Measurements from ENCODE around the gene CXCL13. TPM values are rescaled to one million over a fixed set of nuclear protein-coding genes. Genes with fewer than 3 reads are reported as not detected.
A peak's percentile ranks its signal among the peaks of the same experiment; 100 is the strongest.

The CXCL13 gene
- total RNA-seq, 8 experiments from 2014 or later = 1.1 TPM; not detected in 7

GRCh38 chr4:77586951-77587383, 18.7 kb upstream of the CXCL13 start:
- ATAC-seq (replicated peaks in 6 of 8) = peak in 2 of 8 experiments; percentile 81 to 98
- no peak overlapping the region for H3K4me3 ChIP-seq
- in situ Hi-C loops (cut with MboI; ENCODE audit: low pct_unique_long_range_greater_than_20kb in 2 of 9, low sequenced_read_pairs in 9 of 9, unreplicated experiment in 9 of 9) = no loop called here
- 0 to 100% (median 77%) methylated on average over 1 to 5 of the region's 6 CpGs; no CpG with 5 or more reads in 2 of the 10 experiments for WGBS, 10 experiments
- peaks cover 3 to 7% of the 10 kb centered on the region in 2 donors for H3K4me1 ChIP-seq (replicated peaks in 1 of 2)
- H3K27ac ChIP-seq = no peak overlapping the region

- in situ Hi-C loops (cut with MboI; ENCODE audit: low pct_unique_long_range_greater_than_20kb in 2 of 9, low sequenced_read_pairs in 9 of 9, unreplicated experiment in 9 of 9) = no loop called here
- peak in 6 of 8 experiments; percentile 38 to 81 (median 70) for ATAC-seq (replicated peaks in 6 of 8)
Observed at GRCh38 chr4:77590482-77590881, 15.1 kb upstream of the CXCL13 start.

DNA sequence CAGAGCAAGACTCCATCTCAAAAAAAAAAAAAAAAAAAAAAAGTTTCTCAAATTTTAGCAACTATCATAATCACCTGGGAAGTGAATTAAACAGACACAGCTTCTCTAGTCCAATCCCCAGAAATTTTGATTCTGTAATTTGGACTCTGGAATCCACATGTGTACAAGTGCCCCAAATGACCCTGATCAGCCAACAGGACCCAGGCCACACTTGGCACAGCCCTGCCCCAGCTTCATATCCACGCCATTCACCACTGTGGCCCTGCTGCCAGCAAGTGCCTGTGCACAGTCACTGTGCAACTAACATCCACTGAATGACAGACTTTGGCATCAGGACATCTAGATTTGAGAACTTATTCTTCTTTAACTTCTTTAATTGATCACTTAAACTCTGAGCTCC, 14.1 kb upstream of the CXCL13 start:
- H3K4me3 ChIP-seq = no peak overlapping the region
- peaks cover 3 to 7% of the 10 kb centered on the region in 2 donors for H3K4me1 ChIP-seq (replicated peaks in 1 of 2)
- WGBS, 10 experiments = 88 to 100% (median 100%) methylated on average over 1 of the region's 1 CpG; no CpG with 5 or more reads in 5 of the 10 experiments
- in situ Hi-C loops (cut with MboI; ENCODE audit: low pct_unique_long_range_greater_than_20kb in 2 of 9, low sequenced_read_pairs in 9 of 9, unreplicated experiment in 9 of 9) = no loop called here
- no peak for ATAC-seq (replicated peaks in 6 of 8)
- H3K27ac ChIP-seq = no peak overlapping the region

More at GRCh38 chr4:77590482-77590881, 15.1 kb upstream of the CXCL13 start:
- WGBS, 10 experiments = 0 to 88% (median 47%) methylated on average over 1 to 3 of the region's 3 CpGs; no CpG with 5 or more reads in 1 of the 10 experiments
- Histone ChIP-seq H3K4me3 (no peak overlapping the region), H3K27ac (no peak overlapping the region), H3K4me1 (replicated peaks in 1 of 2) (peaks cover 3 to 7% of the 10 kb centered on the region in 2 donors)

DNA sequence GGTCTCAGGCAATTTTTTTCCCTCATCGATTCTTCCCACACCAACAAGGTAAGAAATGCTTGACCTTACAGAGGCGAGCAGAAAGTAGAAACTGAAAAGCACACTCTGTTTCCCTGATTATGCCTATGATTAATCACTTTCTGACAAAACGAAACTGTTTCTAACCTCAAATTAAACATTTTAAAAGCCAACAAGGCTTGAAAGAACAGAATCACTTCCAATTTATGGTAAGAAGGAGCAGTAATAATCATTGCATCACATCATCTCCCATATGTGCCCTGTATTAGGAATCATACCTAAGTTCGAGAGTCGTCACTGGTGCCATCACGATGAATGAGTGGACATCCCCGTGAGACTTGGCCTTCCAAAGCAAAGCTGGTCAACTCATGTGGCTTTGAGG, 12.5 kb upstream of the CXCL13 start:
- in situ Hi-C loops (cut with MboI; ENCODE audit: low pct_unique_long_range_greater_than_20kb in 2 of 9, low sequenced_read_pairs in 9 of 9, unreplicated experiment in 9 of 9) = no loop called here
- ATAC-seq (replicated peaks in 6 of 8) = no peak
- Histone ChIP-seq H3K4me3 (no peak overlapping the region), H3K4me1 (replicated peaks in 1 of 2) (peaks cover 3 to 7% of the 10 kb centered on the region in 2 donors), H3K27ac (no peak overlapping the region)
- WGBS, 10 experiments = 38 to 100% (median 76%) methylated on average over 1 to 7 of the region's 7 CpGs

- in situ Hi-C loops (cut with MboI; ENCODE audit: low pct_unique_long_range_greater_than_20kb in 2 of 9, low sequenced_read_pairs in 9 of 9, unreplicated experiment in 9 of 9) = no loop called here
- ATAC-seq (replicated peaks in 6 of 8) = no peak
- 38 to 94% (median 60%) methylated on average over 1 to 2 of the region's 2 CpGs; no CpG with 5 or more reads in 4 of the 10 experiments for WGBS, 10 experiments
- Histone ChIP-seq H3K27ac (no peak overlapping the region), H3K4me1 (replicated peaks in 1 of 2) (peaks cover 3 to 7% of the 10 kb centered on the region in 2 donors), H3K4me3 (no peak overlapping the region)
Observed at GRCh38 chr4:77593993-77594392, 11.6 kb upstream of the CXCL13 start.

DNA sequence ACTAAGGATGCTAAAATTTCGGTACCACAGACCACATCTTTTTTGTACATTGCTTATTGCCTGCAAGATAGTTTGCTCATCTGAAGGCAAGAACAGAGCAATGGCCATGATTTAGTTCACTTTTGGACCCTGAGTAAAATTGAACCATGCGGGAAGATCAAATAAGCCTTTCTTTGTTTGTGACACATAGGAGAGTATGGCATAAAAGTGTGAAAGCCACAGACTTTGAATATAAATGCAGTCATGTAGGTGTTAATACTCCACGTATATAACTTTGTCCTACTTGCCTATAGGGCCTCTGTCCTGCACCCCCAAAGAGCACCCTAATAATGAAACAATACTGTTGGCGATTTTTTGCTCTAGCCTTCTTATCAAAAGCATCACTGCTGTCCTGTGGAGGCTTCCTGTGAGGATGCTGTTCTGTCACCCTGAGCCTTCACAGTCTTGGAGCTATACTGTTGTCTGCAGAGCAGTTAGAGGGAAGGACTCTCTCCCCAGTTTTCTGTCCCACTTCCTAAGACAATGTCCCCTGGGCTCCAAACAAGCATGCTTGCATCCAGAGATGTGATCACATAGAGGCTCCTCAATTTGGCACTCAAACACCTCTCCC, 10.2 kb upstream of the CXCL13 start:
- no peak overlapping the region for H3K27ac ChIP-seq
- no peak for ATAC-seq (replicated peaks in 6 of 8)
- in situ Hi-C loops (cut with MboI; ENCODE audit: low pct_unique_long_range_greater_than_20kb in 2 of 9, low sequenced_read_pairs in 9 of 9, unreplicated experiment in 9 of 9) = no loop called here
- peaks cover 3 to 4% of the 10 kb centered on the region in 2 donors for H3K4me1 ChIP-seq (replicated peaks in 1 of 2)
- WGBS, 10 experiments = 0 to 100% (median 71%) methylated on average over 1 to 4 of the region's 4 CpGs; no CpG with 5 or more reads in 1 of the 10 experiments
- H3K4me3 ChIP-seq = no peak overlapping the region

DNA sequence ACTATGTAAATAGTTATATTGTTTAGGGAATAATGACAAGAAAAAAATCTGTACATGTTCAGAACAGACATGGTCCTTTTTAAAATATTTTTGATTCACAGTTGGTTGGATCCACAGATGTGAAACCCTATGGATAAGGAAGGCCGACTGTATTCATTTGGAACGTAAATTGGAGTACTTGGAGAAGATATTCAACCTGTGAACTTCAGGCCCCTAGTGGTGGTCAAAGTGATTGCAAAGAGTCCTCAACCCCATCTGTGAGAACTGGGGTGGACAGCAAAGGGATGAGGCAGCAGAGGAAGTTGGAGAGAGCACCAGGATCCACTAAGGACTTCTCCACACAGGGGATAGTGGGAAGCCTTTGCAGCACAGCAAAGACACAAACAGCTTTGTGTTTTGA, 6.2 kb upstream of the CXCL13 start:
- 15 to 83% (median 50%) methylated on average over 1 to 2 of the region's 2 CpGs; no CpG with 5 or more reads in 3 of the 10 experiments for WGBS, 10 experiments
- H3K4me3 ChIP-seq = no peak overlapping the region
- no peak overlapping the region for H3K27ac ChIP-seq
- peak in 3 of 8 experiments; percentile 67 to 71 (median 70) for ATAC-seq (replicated peaks in 6 of 8)
- in situ Hi-C loops (cut with MboI; ENCODE audit: low pct_unique_long_range_greater_than_20kb in 2 of 9, low sequenced_read_pairs in 9 of 9, unreplicated experiment in 9 of 9) = no loop called here
- H3K4me1 ChIP-seq (replicated peaks in 1 of 2) = no peaks in the 10 kb centered on the region

GRCh38 chr4:77600521-77601451, 4.8 kb upstream of the CXCL13 start:
- in situ Hi-C loops (cut with MboI; ENCODE audit: low pct_unique_long_range_greater_than_20kb in 2 of 9, low sequenced_read_pairs in 9 of 9, unreplicated experiment in 9 of 9) = loop anchor here in 6 of 9 experiments (10.0 to 25.0 kb wide), 5 partner anchors 116 to 363 kb away; no protein-coding TSS in a partner anchor
- WGBS, 10 experiments = 0 to 58% (median 26%) methylated on average over 1 to 6 of the region's 6 CpGs
- no peak overlapping the region for H3K4me3 ChIP-seq
- ATAC-seq (replicated peaks in 6 of 8) = peak in 4 of 8 experiments; percentile 52 to 68 (median 60)
- H3K27ac ChIP-seq = no peak overlapping the region
- H3K4me1 ChIP-seq (replicated peaks in 1 of 2) = no peaks in the 10 kb centered on the region

DNA sequence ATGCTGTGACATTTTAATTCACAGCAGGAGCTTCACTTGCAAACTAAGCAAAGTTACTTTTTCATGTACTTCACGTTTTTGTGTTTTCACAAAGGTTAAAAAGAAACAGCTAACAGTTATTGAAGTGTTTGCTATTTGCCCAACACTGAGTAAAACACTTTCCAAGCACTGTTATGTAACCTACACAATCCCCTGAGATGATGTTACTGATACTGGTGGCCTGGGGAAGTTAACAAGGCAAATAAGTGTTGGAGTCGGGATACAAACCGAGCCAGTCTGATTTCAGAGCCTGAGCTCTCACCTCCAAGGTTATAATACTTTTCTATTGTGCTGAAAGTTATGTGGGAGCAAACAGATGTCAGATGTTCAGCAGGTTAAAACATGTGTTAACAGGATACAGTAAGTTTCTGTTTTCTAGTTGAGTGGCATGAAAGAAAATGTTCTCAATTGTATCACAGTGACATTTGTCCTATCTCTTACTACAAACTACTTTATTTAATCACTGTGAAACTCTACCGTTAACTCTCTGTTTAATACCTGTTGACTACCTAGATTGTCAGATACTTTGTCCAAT, 3.9 kb upstream of the CXCL13 start:
- in situ Hi-C loops (cut with MboI; ENCODE audit: low pct_unique_long_range_greater_than_20kb in 2 of 9, low sequenced_read_pairs in 9 of 9, unreplicated experiment in 9 of 9) = loop anchor here in 6 of 9 experiments (10.0 to 25.0 kb wide), 5 partner anchors 117 to 364 kb away; no protein-coding TSS in a partner anchor
- Histone ChIP-seq H3K4me3 (no peak overlapping the region), H3K27ac (no peak overlapping the region), H3K4me1 (replicated peaks in 1 of 2) (no peaks in the 10 kb centered on the region)
- 0 to 100% (median 60%) methylated on average over 1 to 4 of the region's 4 CpGs; no CpG with 5 or more reads in 2 of the 10 experiments for WGBS, 10 experiments
- no peak for ATAC-seq (replicated peaks in 6 of 8)

DNA sequence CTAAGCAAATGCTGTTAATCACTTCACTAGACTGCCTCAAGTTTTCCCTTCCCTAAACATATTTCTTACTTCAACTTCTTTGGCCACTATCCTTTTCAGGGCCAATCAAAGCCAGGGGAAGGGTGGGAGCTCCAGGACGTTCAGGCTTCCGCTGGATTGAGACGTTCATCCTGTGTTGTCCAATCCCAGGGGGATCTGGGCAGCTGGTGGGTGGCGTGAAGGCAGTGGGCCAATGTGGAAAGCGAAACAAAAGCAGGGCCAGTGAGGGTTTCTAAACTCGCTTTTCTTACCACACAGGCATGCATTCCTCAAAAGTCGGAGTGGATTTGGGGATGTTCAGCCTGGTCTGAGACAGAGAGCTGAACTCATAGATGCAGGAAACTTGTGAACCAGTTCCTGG, 7.6 kb downstream of the CXCL13 start:
- 10 to 98% (median 88%) methylated on average over 2 to 6 of the region's 7 CpGs; no CpG with 5 or more reads in 5 of the 10 experiments for WGBS, 10 experiments
- no peak overlapping the region for H3K27ac ChIP-seq
- no peaks in the 10 kb centered on the region for H3K4me1 ChIP-seq (replicated peaks in 1 of 2)
- no peak for ATAC-seq (replicated peaks in 6 of 8)
- no peak overlapping the region for H3K4me3 ChIP-seq
- in situ Hi-C loops (cut with MboI; ENCODE audit: low pct_unique_long_range_greater_than_20kb in 2 of 9, low sequenced_read_pairs in 9 of 9, unreplicated experiment in 9 of 9) = loop anchor here in 5 of 9 experiments (25.0 kb wide), 3 partner anchors 151 to 376 kb away; no protein-coding TSS in a partner anchor

DNA sequence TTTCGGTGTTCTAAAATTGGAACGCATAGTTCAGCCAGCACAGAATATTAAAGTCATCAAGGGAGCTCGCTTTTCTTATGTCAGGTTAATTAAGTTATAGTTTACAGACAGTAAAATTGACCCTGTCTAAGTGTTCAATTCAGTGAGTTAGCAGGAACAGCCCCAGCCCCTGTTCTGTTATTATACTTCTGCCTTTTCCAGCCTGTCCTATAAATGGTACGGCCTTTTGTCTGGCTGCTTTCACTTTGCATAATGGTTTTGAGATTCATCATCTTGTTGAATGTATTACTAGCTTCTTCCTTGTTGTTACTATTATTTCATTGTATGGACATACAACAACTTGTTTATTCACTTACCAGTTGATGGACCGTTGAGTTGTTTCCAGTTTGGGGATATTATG, 9.5 kb downstream of the CXCL13 start:
- no peak for ATAC-seq (replicated peaks in 6 of 8)
- WGBS, 10 experiments = 35 to 100% (median 79%) methylated on average over 1 to 5 of the region's 5 CpGs; no CpG with 5 or more reads in 1 of the 10 experiments
- H3K4me1 ChIP-seq (replicated peaks in 1 of 2) = no peaks in the 10 kb centered on the region
- no peak overlapping the region for H3K4me3 ChIP-seq
- in situ Hi-C loops (cut with MboI; ENCODE audit: low pct_unique_long_range_greater_than_20kb in 2 of 9, low sequenced_read_pairs in 9 of 9, unreplicated experiment in 9 of 9) = loop anchor here in 5 of 9 experiments (25.0 kb wide), 3 partner anchors 153 to 378 kb away; no protein-coding TSS in a partner anchor
- no peak overlapping the region for H3K27ac ChIP-seq

DNA sequence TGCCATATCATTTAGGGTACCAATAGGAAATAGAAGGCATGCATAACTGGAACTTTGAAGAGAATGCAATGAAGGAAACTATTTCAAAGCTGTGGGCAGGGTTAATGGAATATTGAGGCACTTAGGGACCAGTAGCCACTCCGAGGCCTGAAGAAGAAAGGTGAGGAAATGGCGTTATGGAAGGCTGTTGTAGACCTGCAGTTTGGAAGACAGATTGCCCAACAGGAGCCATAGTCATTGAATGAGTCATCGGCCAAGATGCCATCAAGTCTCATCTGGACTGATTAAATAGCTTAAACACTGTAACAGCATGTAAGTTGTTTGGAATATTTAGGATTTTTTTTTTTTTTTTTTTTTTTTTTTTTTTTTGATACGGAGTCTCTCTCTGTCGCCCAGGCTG, 11.6 kb downstream of the CXCL13 start:
- ATAC-seq (replicated peaks in 6 of 8) = no peak
- in situ Hi-C loops (cut with MboI; ENCODE audit: low pct_unique_long_range_greater_than_20kb in 2 of 9, low sequenced_read_pairs in 9 of 9, unreplicated experiment in 9 of 9) = loop anchor here in 5 of 9 experiments (25.0 kb wide), 3 partner anchors 155 to 380 kb away; no protein-coding TSS in a partner anchor
- no peak overlapping the region for H3K4me3 ChIP-seq
- H3K4me1 ChIP-seq (replicated peaks in 1 of 2) = no peaks in the 10 kb centered on the region
- H3K27ac ChIP-seq = no peak overlapping the region
- 72 to 100% (median 91%) methylated on average over 1 to 3 of the region's 5 CpGs; no CpG with 5 or more reads in 2 of the 10 experiments for WGBS, 10 experiments
